Right lobe of liver (tissue), 6 donors: ENCODE data around the gene DNAJB11. TPM values are rescaled to one million over a fixed set of nuclear protein-coding genes. Genes with fewer than 3 reads are reported as not detected.
"Not testable (repeated sequence)": the region's sequence is repeated elsewhere in the genome, so short reads cannot be mapped to it uniquely, and the experiment has no call there.

ENCODE experiments used
- ATAC-seq, 4 donors: fragments of 200-7000 bp; cut with Tn5 transposase; one replicate each; pipeline ENCODE4 v1.9.1; 2020; ENCODE audit warnings: mild to moderate bottlenecking in 4 of 4, moderate library complexity in 4 of 4
- DNase-seq, 3 donors: peaks; one replicate each; pipeline ENCODE4 v3.0.0-alpha.2; 2020
- H3K27ac ChIP-seq, 3 donors: fragments of 200-600 bp; one replicate each; pipeline ENCODE4 v1.8.0; 2022
- H3K27me3 ChIP-seq, 2 donors: fragments of 200-600 bp; one replicate each; pipeline ENCODE4 v1.8.0; 2022
- H3K36me3 ChIP-seq, 4 donors: fragments of 200-600 bp; sonication (generic) in 1 of 4; one replicate each; pipeline versions ENCODE4 v1.5.1 to v1.8.0; 2017 to 2022; ENCODE audit warnings: control low read depth in 1 of 4
- H3K4me1 ChIP-seq, 4 donors: fragments of 200-600 bp; sonication (generic) in 1 of 4; one replicate each; pipeline versions ENCODE4 v1.5.1 to v1.8.0; 2017 to 2022; ENCODE audit warnings: control low read depth in 1 of 4
- H3K4me3 ChIP-seq, 3 donors: fragments of 200-600 bp; one replicate each; pipeline ENCODE4 v1.8.0; 2022
- H3K9me3 ChIP-seq, 4 donors: fragments of 200-600 bp; sonication (generic) in 1 of 4; one replicate each; pipeline versions ENCODE4 v1.5.1 to v1.8.0; 2017 to 2022; ENCODE audit warnings: control low read depth in 1 of 4
- POLR2A ChIP-seq: fragments of 450-650 bp; IDR thresholded peaks from one replicate; pipeline ENCODE4 v1.6.1; 2017; ENCODE audit warnings: antibody characterized with exemption, mild to moderate bottlenecking
- WGBS: methylation state at CpG from one replicate; pipeline ENCODE4 v1.1.6; 2018; ENCODE audit warnings: low coverage, low lambda C conversion rate; ENCODE audit not compliant: insufficient coverage; ENCODE audit errors: missing lambda C conversion rate; 5-methylcytosine and 5-hydroxymethylcytosine counted together
- intact Hi-C, 2 donors: fragments of 100-400 bp; cut with DNase I; formaldehyde crosslinking; loops; one replicate each; pipeline versions ENCODE4 v1.11.2 to v1.14.1; 2022
- total RNA-seq, 6 experiments: library from RNA; depleted of rRNA in 2 of 6; stranded (reverse); fragments of >200 nt in 2 of 6; fragmentation: NEBNext Ultra II Directional in 3 of 6; extraction: Animal tissue kit (Norgen Biotek cat#: 25700) in 3 of 6; gene quantifications; one replicate each; pipeline versions ENCODE4 v1.1.0 to v1.2.4, GENCODE V29; 2016 to 2023
- TF ChIP-seq, protein P1 (sequence below), 4 donors: fragments of 200-600 bp in 3 of 4; fragments of 450-650 bp in 1 of 4; IDR thresholded peaks; one replicate each; pipeline versions ENCODE4 v1.5.1 to v1.8.0; 2016 to 2022; ENCODE audit warnings: antibody characterized with exemption in 4 of 4, mild to moderate bottlenecking in 2 of 4
- donor health status: DM: no; HTN: yes; CAD: no.
- donor health status: DM: no; HTN: no; CAD: no.
- donor health status: DM: no; HTN: no; CAD: no.
- donor health status: DM: no; HTN: yes; CAD: no.
- donor health status: DM: no; HTN: yes; CAD: no.

The DNAJB11 gene
- total RNA-seq, 6 experiments from 2014 or later = 28.4 to 59.1 (median 49.2) TPM

DNA sequence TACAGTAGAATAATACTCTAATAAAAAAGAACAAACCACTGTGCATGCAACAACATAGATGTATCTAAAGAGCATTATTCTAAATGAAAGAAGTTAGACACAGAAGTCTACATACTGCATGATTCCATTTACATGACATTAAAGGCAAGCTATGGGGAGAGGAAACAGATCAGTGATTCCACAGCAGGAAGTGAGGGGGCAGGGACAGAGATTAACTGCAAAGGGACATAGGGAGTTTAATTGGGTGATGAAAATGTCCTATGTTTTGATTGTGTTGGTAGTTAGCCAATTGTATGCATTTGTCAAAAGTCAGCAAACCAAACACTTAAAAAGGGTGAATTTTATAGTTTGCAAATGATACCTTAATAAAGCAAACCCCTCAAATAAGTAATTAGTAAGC lies 40.1 kb upstream of the DNAJB11 start:
- H3K4me3 ChIP-seq = no peak overlapping the region
- no peak overlapping the region for H3K27ac ChIP-seq
- TF ChIP-seq, protein P1, sequence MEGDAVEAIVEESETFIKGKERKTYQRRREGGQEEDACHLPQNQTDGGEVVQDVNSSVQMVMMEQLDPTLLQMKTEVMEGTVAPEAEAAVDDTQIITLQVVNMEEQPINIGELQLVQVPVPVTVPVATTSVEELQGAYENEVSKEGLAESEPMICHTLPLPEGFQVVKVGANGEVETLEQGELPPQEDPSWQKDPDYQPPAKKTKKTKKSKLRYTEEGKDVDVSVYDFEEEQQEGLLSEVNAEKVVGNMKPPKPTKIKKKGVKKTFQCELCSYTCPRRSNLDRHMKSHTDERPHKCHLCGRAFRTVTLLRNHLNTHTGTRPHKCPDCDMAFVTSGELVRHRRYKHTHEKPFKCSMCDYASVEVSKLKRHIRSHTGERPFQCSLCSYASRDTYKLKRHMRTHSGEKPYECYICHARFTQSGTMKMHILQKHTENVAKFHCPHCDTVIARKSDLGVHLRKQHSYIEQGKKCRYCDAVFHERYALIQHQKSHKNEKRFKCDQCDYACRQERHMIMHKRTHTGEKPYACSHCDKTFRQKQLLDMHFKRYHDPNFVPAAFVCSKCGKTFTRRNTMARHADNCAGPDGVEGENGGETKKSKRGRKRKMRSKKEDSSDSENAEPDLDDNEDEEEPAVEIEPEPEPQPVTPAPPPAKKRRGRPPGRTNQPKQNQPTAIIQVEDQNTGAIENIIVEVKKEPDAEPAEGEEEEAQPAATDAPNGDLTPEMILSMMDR (IDR thresholded peaks at IDR 0.05) = no peak
- TF ChIP-seq POLR2A = no peak
- no peak for DNase-seq
- H3K27me3 ChIP-seq = no peaks in the 10 kb centered on the region
- H3K4me1 ChIP-seq = no peaks in the 10 kb centered on the region
- no peaks in the 10 kb centered on the region for H3K36me3 ChIP-seq
- no peaks in the 10 kb centered on the region for H3K9me3 ChIP-seq
- no peak for ATAC-seq
- intact Hi-C loops = loop anchor here in 1 of 2 donors (10.0 kb wide), 1 partner anchor 276 kb away; no protein-coding TSS in a partner anchor

DNA sequence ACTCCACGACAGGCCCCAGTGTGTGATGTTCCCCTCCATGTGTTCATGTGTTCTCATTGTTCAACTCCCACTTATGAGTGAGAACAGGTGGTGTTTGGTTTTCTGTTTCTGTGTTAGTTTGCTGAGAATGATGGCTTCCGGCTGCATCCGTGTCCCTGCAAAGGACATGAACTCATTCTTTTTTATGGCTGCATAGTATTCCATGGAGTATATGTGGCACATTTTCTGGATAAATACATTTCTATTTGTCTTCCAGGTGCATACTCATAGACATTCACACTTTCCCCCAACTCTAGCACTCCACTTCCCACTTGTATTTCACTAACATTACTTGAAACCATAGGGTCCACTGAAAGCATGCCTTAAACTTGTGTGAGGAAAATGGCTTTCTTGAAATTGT lies 38.8 kb upstream of the DNAJB11 start:
- WGBS = 85% methylated on average over 3 of the region's 3 CpGs
- ATAC-seq, H3K27me3 ChIP-seq, H3K4me3 ChIP-seq, H3K27ac ChIP-seq, H3K9me3 ChIP-seq, H3K4me1 ChIP-seq, H3K36me3 ChIP-seq, DNase-seq: not testable (repeated sequence)
- intact Hi-C loops = loop anchor here in 1 of 2 donors (10.0 kb wide), 1 partner anchor 277 kb away; no protein-coding TSS in a partner anchor

DNA sequence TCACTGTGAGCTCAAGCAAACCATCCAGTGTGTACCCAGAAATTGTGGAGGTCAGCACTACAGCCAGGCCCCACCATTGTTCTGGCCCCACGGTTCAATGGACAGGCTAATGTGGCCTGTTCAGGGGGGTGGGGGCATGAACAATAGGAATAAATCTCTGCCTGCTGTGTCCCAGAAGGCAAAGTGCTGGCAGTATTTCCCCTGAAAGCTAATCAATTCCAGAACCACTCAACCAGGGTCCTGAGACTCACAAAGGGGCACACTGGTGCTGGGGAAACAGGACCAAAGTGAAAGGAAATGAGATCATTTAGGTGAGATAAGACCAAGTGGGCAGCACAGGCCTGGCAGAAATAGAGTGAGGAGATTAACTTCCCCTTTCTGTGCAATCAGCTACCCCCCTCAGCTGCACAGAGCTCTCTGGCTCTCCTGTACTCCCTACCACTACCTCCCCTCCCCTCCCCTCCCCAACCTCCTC lies 37.9 kb upstream of the DNAJB11 start:
- WGBS = 70% methylated on average over 1 of the region's 1 CpG
- intact Hi-C loops = loop anchor here in 1 of 2 donors (10.0 kb wide), 1 partner anchor 278 kb away; no protein-coding TSS in a partner anchor

DNA sequence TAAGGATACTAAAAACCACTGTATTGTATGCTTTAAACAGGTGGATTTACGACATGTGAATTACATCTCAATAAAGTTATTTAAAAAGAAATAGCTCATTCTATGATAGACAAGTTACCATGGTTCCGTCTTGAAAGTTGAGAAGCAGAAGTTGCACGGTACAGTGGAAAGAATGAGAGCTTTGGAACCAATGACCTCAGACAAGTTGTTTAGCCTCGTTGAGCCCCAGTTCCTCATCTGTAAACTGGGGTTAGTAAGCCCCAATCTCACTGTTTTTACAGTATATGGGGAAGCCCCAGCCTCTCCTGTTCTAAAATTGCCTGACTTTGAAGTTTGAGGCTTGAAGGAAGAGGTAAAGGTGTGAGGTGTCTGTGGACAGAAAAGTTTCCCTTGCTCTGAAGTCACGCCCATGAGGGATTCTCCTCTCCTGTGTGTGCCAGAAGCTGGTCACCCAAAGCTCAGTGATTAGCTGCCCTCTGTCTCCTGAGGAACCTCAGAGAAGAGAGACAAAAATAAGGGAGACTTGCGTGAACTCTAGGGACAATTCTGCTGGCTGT lies 36.3 kb upstream of the DNAJB11 start:
- H3K4me3 ChIP-seq = no peak overlapping the region
- no peaks in the 10 kb centered on the region for H3K9me3 ChIP-seq
- TF ChIP-seq, protein P1 (IDR thresholded peaks at IDR 0.05) = no peak
- no peak for TF ChIP-seq POLR2A
- 52% methylated on average over 6 of the region's 6 CpGs for WGBS
- H3K27ac ChIP-seq = no peak overlapping the region
- ATAC-seq (peak; percentile 33 to 72 (median 54)), DNase-seq (no peak)
- H3K27me3 ChIP-seq = no peaks in the 10 kb centered on the region
- intact Hi-C loops = loop anchor here in 1 of 2 donors (10.0 kb wide), 1 partner anchor 279 kb away; no protein-coding TSS in a partner anchor
- H3K4me1 ChIP-seq = peaks cover 0 to 5% (median 2%) of the 10 kb centered on the region in 4 donors
- no peaks in the 10 kb centered on the region for H3K36me3 ChIP-seq

More for the DNA sequence above, 37.9 kb upstream of the DNAJB11 start:
- H3K4me1 ChIP-seq = peaks cover 0 to 5% (median 2%) of the 10 kb centered on the region in 4 donors
- H3K9me3 ChIP-seq = no peaks in the 10 kb centered on the region
- no peak overlapping the region for H3K4me3 ChIP-seq
- H3K27me3 ChIP-seq = no peaks in the 10 kb centered on the region
- no peak for DNase-seq
- ATAC-seq = peak in 1 of 4 donors; percentile 27
- H3K36me3 ChIP-seq = no peaks in the 10 kb centered on the region
- H3K27ac ChIP-seq = no peak overlapping the region
- TF ChIP-seq, protein P1 (IDR thresholded peaks at IDR 0.05) = no peak
- no peak for TF ChIP-seq POLR2A

DNA sequence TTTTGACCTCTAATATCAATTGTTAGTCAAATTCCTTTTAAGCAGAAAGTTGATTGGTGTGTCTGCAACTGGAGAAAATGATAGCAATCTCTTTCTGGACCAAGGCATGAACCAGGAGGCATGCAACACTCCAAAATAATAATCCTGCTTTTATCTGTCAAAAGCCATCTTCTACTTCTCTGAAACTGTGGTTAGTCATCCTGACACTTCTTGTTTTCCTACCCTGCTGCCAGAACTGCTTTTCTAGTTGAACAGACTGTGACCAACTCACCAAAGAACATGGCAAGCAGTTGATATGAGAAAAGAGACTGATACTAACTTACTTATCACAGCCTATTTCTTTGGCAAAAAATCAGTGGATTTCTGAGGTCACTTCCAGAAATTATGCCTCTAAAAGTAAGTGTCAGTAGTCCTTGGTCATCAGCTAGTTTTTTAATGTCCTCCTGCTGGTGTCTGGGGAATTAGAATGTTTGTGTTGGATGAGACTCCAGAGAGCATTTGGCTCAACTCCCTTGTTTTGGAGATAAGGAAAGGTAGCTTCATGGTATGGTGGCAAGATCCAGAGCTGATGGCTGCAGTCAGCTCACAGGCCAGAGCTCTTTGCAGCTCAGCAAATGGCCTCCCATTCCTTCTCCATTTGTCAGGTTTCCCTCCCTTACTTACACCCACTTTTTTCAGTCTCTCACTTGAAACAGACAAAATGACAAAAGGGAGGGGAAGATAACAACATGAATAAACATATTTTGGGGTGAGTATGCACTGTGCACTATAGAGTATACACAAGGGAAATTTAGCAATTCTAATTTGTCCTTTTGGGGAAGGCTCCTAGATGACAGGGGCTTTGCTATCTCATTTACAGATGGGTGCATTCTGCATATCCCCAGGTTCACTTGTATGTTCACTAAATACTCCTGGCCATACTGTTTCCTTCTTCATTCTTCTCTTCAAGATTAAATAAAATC lies 33.4 kb upstream of the DNAJB11 start:
- H3K9me3 ChIP-seq = no peaks in the 10 kb centered on the region
- no peaks in the 10 kb centered on the region for H3K27me3 ChIP-seq
- TF ChIP-seq, protein P1 (IDR thresholded peaks at IDR 0.05) = peak in 1 of 4 donors; percentile 4
- TF ChIP-seq POLR2A = no peak
- H3K36me3 ChIP-seq = no peaks in the 10 kb centered on the region
- intact Hi-C loops = loop anchor here (5.0 to 10.0 kb wide), 2 partner anchors 275 to 282 kb away; no protein-coding TSS in a partner anchor
- H3K4me3 ChIP-seq = no peak overlapping the region
- DNase-seq (no peak), ATAC-seq (peak; percentile 43 to 68 (median 60))
- no peak overlapping the region for H3K27ac ChIP-seq
- H3K4me1 ChIP-seq = peaks cover 0 to 5% (median 2%) of the 10 kb centered on the region in 4 donors
